HG02884 (cell line): Measurements from ENCODE around the gene RPL41.
"Not testable (repeated sequence)": the region's sequence is repeated elsewhere in the genome, so short reads cannot be mapped to it uniquely, and the experiment has no call there.

Source experiments
- ATAC-seq: cut with Tn5 transposase; IDR thresholded peaks from one replicate; pipeline ENCODE4 v1.9.1; 2021; ENCODE audit warnings: mild to moderate bottlenecking, moderate library complexity; ENCODE audit not compliant: unreplicated experiment

RPL41 gene

GRCh38 chr12:56102683-56103065 lies 13.8 kb upstream of the RPL41 start:
- ATAC-seq: no peak

- ATAC-seq: no peak
Measured at GRCh38 chr12:56103066-56103711, 13.2 kb upstream of the RPL41 start.

- ATAC-seq: no peak
Measured at GRCh38 chr12:56103823-56104108, 12.7 kb upstream of the RPL41 start.

- ATAC-seq: peak; percentile 93
Measured at GRCh38 chr12:56104109-56104814, 12.2 kb upstream of the RPL41 start, which contains the start of gene PA2G4. Gene PA2G4 (plus strand): TSS chr12:56104559. CDS start chr12:56104738, 179 bp downstream.

- ATAC-seq: peak; percentile 13
Measured at GRCh38 chr12:56104815-56105608, 11.4 kb upstream of the RPL41 start.

- no peak for ATAC-seq
Measured at GRCh38 chr12:56105609-56105902, 10.9 kb upstream of the RPL41 start.

GRCh38 chr12:56107242-56107641 lies 9.2 kb upstream of the RPL41 start:
- ATAC-seq: no peak

GRCh38 chr12:56110571-56110970 lies 5.9 kb upstream of the RPL41 start:
- no peak for ATAC-seq

- ATAC-seq: no peak
Measured at GRCh38 chr12:56114084-56114483, 2.3 kb upstream of the RPL41 start.

- ATAC-seq: no peak
Measured at GRCh38 chr12:56115329-56115728, 1.1 kb upstream of the RPL41 start.

GRCh38 chr12:56117082-56117706 lies 761 bp downstream of the RPL41 start:
- ATAC-seq: not testable (repeated sequence)

GRCh38 chr12:56117778-56118687 lies 1.6 kb downstream of the RPL41 start, which contains the start of gene ZC3H10:
Gene ZC3H10 (plus strand): TSS chr12:56118266. CDS start chr12:56120563, 2,297 bp downstream.
- ATAC-seq: peak; percentile 81

GRCh38 chr12:56118688-56119357 lies 2.4 kb downstream of the RPL41 start:
- ATAC-seq: no peak

GRCh38 chr12:56119361-56119796 lies 2.9 kb downstream of the RPL41 start:
- ATAC-seq: no peak

- ATAC-seq: no peak
Measured at GRCh38 chr12:56120158-56120846, 3.9 kb downstream of the RPL41 start.

- ATAC-seq: no peak
Measured at GRCh38 chr12:56121204-56121870, 4.9 kb downstream of the RPL41 start.

GRCh38 chr12:56122637-56123036 lies 6.2 kb downstream of the RPL41 start:
- no peak for ATAC-seq

- no peak for ATAC-seq
Measured at GRCh38 chr12:56124133-56124532, 7.7 kb downstream of the RPL41 start.

GRCh38 chr12:56126732-56127239 lies 10.4 kb downstream of the RPL41 start:
- ATAC-seq: no peak
